ENCODE data around the gene AOPEP. TPM values are rescaled to one million over a fixed set of nuclear protein-coding genes. Genes with fewer than 3 reads are reported as not detected.

Gene AOPEP
- total RNA-seq, 1 donor from 2014 or later, result 16.6 TPM

- no peak overlapping the region for H2AFZ ChIP-seq (replicated peaks)
- Mint-ChIP-seq H3K4me3 (no peak overlapping the region), H3K27me3 (ENCODE audit: insufficient read depth, low read depth) (peaks cover 20% of the 10 kb centered on the region), H3K9me3 (no peaks in the 10 kb centered on the region), H3K36me3 (peaks cover 33% of the 10 kb centered on the region), H3K4me1 (peaks cover 83% of the 10 kb centered on the region), H3K27ac (peak overlapping the region; percentile 96)
- H3K27me3 ChIP-seq, result no peaks in the 10 kb centered on the region
- no peak overlapping the region for H3K9ac ChIP-seq
- H3F3A ChIP-seq (ENCODE audit: low read depth), result peaks cover 31% of the 10 kb centered on the region
- no peaks in the 10 kb centered on the region for H3K36me3 ChIP-seq
- no peak for TF ChIP-seq EZH2 (IDR thresholded peaks at IDR 0.05)
- TF ChIP-seq, protein P1, sequence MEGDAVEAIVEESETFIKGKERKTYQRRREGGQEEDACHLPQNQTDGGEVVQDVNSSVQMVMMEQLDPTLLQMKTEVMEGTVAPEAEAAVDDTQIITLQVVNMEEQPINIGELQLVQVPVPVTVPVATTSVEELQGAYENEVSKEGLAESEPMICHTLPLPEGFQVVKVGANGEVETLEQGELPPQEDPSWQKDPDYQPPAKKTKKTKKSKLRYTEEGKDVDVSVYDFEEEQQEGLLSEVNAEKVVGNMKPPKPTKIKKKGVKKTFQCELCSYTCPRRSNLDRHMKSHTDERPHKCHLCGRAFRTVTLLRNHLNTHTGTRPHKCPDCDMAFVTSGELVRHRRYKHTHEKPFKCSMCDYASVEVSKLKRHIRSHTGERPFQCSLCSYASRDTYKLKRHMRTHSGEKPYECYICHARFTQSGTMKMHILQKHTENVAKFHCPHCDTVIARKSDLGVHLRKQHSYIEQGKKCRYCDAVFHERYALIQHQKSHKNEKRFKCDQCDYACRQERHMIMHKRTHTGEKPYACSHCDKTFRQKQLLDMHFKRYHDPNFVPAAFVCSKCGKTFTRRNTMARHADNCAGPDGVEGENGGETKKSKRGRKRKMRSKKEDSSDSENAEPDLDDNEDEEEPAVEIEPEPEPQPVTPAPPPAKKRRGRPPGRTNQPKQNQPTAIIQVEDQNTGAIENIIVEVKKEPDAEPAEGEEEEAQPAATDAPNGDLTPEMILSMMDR (IDR thresholded peaks at IDR 0.05), result no peak
- TF ChIP-seq EZH2phosphoT487 (IDR thresholded peaks at IDR 0.05), result no peak
- peak; percentile 54 for DNase-seq (ENCODE audit: low spot score)
- H3K4me3 ChIP-seq, result no peak overlapping the region
- H3K79me2 ChIP-seq (ENCODE audit: low read depth), result no peaks in the 10 kb centered on the region
- H3K9me3 ChIP-seq (ENCODE audit: low read depth), result no peaks in the 10 kb centered on the region
- H3K4me2 ChIP-seq, result no peak overlapping the region
- H3K27ac ChIP-seq, result no peak overlapping the region
- H3K4me1 ChIP-seq, result peaks cover 29% of the 10 kb centered on the region
- H4K20me1 ChIP-seq (ENCODE audit: low read depth), result peaks cover 62% of the 10 kb centered on the region
These were observed 362.1 kb downstream of the AOPEP start for GRCh38 chr9:95088421-95089161.

GRCh38 chr9:95089257-95090022 is 362.9 kb downstream of the AOPEP start:
- TF ChIP-seq, protein P1 (IDR thresholded peaks at IDR 0.05), result no peak
- no peak for TF ChIP-seq EZH2 (IDR thresholded peaks at IDR 0.05)
- TF ChIP-seq EZH2phosphoT487 (IDR thresholded peaks at IDR 0.05), result no peak
- H3K4me1 ChIP-seq, result peaks cover 29% of the 10 kb centered on the region
- peaks cover 22% of the 10 kb centered on the region for H3K27me3 Mint-ChIP-seq (ENCODE audit: insufficient read depth, low read depth)
- no peak overlapping the region for H3K27ac ChIP-seq
- peaks cover 83% of the 10 kb centered on the region for H3K4me1 Mint-ChIP-seq
- H3K9ac ChIP-seq, result no peak overlapping the region
- H3K9me3 ChIP-seq (ENCODE audit: low read depth), result no peaks in the 10 kb centered on the region
- H3K36me3 ChIP-seq, result no peaks in the 10 kb centered on the region
- H4K20me1 ChIP-seq (ENCODE audit: low read depth), result peaks cover 62% of the 10 kb centered on the region
- H3K4me2 ChIP-seq, result no peak overlapping the region
- DNase-seq (ENCODE audit: low spot score), result no peak
- H3F3A ChIP-seq (ENCODE audit: low read depth), result peaks cover 31% of the 10 kb centered on the region
- H3K9me3 Mint-ChIP-seq, result no peaks in the 10 kb centered on the region
- H3K4me3 Mint-ChIP-seq, result no peak overlapping the region
- no peaks in the 10 kb centered on the region for H3K79me2 ChIP-seq (ENCODE audit: low read depth)
- peaks cover 25% of the 10 kb centered on the region for H3K36me3 Mint-ChIP-seq
- no peak overlapping the region for H2AFZ ChIP-seq (replicated peaks)
- peak overlapping the region; percentile 90 for H3K27ac Mint-ChIP-seq
- H3K27me3 ChIP-seq, result no peaks in the 10 kb centered on the region
- H3K4me3 ChIP-seq, result no peak overlapping the region

DNA sequence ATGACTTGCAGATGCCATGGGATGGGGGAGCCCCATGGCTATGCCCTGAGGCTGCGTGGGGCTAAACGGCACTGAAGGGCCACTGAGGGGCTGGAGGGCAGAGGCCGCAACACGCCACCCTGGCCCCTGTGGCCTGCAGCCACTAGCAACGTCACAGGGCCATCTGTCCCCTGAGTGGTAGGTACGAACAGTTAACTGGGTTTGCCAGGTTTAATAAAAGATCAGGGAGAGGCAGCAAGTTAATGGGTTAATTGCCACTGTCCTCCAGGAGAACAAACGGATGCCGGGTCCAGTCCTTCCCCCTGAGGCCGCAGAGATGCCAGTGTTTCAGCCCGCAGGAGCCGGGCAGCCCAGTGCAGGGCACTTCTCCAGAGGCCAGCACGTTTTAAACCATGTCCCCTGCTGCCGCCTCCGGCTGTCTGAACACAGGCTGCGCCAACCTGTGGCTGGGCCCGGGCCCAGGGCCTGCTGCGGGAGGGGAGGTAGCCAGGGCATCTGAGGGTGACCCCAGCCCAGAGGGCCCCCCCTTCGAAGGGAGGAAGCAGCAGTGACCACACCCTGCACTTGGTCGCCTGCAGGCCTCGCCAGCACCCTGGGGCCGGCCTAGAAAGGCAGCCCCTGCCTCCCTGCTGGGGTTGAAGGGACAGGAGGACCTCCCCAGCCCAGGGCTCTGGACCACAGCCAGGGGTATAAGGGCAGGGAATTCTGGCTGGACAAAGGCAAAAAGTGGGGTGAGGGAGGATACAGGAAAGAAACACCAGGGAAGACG is 363.7 kb downstream of the AOPEP start:
- Mint-ChIP-seq H3K36me3 (peaks cover 29% of the 10 kb centered on the region), H3K27me3 (ENCODE audit: insufficient read depth, low read depth) (peaks cover 22% of the 10 kb centered on the region), H3K4me1 (peaks cover 81% of the 10 kb centered on the region), H3K4me3 (no peak overlapping the region), H3K27ac (peak overlapping the region; percentile 92), H3K9me3 (no peaks in the 10 kb centered on the region)
- H3K4me1 ChIP-seq, result peaks cover 29% of the 10 kb centered on the region
- H3K4me3 ChIP-seq, result no peak overlapping the region
- no peak overlapping the region for H3K4me2 ChIP-seq
- H3F3A ChIP-seq (ENCODE audit: low read depth), result peaks cover 31% of the 10 kb centered on the region
- no peak overlapping the region for H2AFZ ChIP-seq (replicated peaks)
- H3K9ac ChIP-seq, result no peak overlapping the region
- TF ChIP-seq EZH2 (IDR thresholded peaks at IDR 0.05) (no peak), EZH2phosphoT487 (IDR thresholded peaks at IDR 0.05) (no peak)
- TF ChIP-seq, protein P1 (IDR thresholded peaks at IDR 0.05), result no peak
- no peak for DNase-seq (ENCODE audit: low spot score)
- H3K79me2 ChIP-seq (ENCODE audit: low read depth), result no peaks in the 10 kb centered on the region
- no peaks in the 10 kb centered on the region for H3K9me3 ChIP-seq (ENCODE audit: low read depth)
- H3K27me3 ChIP-seq, result no peaks in the 10 kb centered on the region
- no peak overlapping the region for H3K27ac ChIP-seq
- peaks cover 62% of the 10 kb centered on the region for H4K20me1 ChIP-seq (ENCODE audit: low read depth)
- H3K36me3 ChIP-seq, result no peaks in the 10 kb centered on the region
